Activated CD8-positive, alpha-beta T cell treated with anti-CD3 and anti-CD28 coated beads for 36 hours (primary cell): Measurements from ENCODE around the gene RCSD1. TPM values are rescaled to one million over a fixed set of nuclear protein-coding genes. Genes with fewer than 3 reads are reported as not detected.

Experiments
- ATAC-seq: fragments of 200-7000 bp; cut with Tn5 transposase; one replicate; pipeline ENCODE4 v1.10.0; 2021; ENCODE audit warnings: mild to moderate bottlenecking, moderate library complexity
- CTCF ChIA-PET: fragments of 350-600 bp; sonication (Branson Sonifier 250); formaldehyde crosslinking; loops from one replicate; lab custom pipeline; 2021; ENCODE audit warnings: antibody characterized with exemption; lab: Charles Lee
- POLR2A ChIA-PET: fragments of 350-600 bp; sonication (Branson Sonifier 250); formaldehyde crosslinking; loops from one replicate; lab custom pipeline; 2021; ENCODE audit warnings: antibody characterized with exemption; lab: Charles Lee
- DNase-seq: peaks from one replicate; pipeline ENCODE4 v3.0.0-alpha.2; 2020
- H3K27ac Mint-ChIP-seq: one replicate; pipeline ENCODE4 v1.8.0; 2021; ENCODE audit warnings: mild to moderate bottlenecking, mixed read lengths
- H3K27me3 Mint-ChIP-seq: one replicate; pipeline ENCODE4 v1.8.0; 2021; ENCODE audit warnings: mixed read lengths
- H3K36me3 Mint-ChIP-seq: one replicate; pipeline ENCODE4 v1.8.0; 2021; ENCODE audit warnings: low read depth, mixed read lengths
- H3K4me1 Mint-ChIP-seq: one replicate; pipeline ENCODE4 v1.8.0; 2021; ENCODE audit warnings: low read depth, mixed read lengths
- H3K4me3 Mint-ChIP-seq: one replicate; pipeline ENCODE4 v1.8.0; 2021; ENCODE audit warnings: mild to moderate bottlenecking, moderate library complexity, mixed read lengths
- H3K9me3 Mint-ChIP-seq: one replicate; pipeline ENCODE4 v1.8.0; 2021; ENCODE audit warnings: mixed read lengths
- CTCF ChIP-seq: fragments of 200-600 bp; IDR thresholded peaks from one replicate; pipeline ENCODE4 v1.8.0; 2022; ENCODE audit warnings: antibody characterized with exemption, mild to moderate bottlenecking
- intact Hi-C: fragments of 100-400 bp; cut with micrococcal nuclease; formaldehyde crosslinking; loops from one replicate; pipeline ENCODE4 v1.10.0; 2022
- total RNA-seq, 2 experiments: library from RNA; stranded (reverse); gene quantifications; one replicate each; pipeline ENCODE4 v1.2.3, GENCODE V29; 2021

The RCSD1 gene
- total RNA-seq, 2 experiments from 2014 or later, result 66.4 to 67.9 TPM

- H3K9me3 Mint-ChIP-seq, result no peaks in the 10 kb centered on the region
- H3K4me3 Mint-ChIP-seq, result no peak overlapping the region
- ATAC-seq (no peak), DNase-seq (no peak)
- H3K36me3 Mint-ChIP-seq, result peaks cover 21% of the 10 kb centered on the region
- H3K4me1 Mint-ChIP-seq, result peaks cover 11% of the 10 kb centered on the region
- CTCF ChIA-PET, result interaction anchor here (1.6 to 4.9 kb wide), 2 partner anchors 32 to 80 kb away, joined by 3 to 26 read pairs; no protein-coding TSS in a partner anchor
- peak overlapping the region; percentile 76 for H3K27ac Mint-ChIP-seq
- no peak for TF ChIP-seq CTCF
- intact Hi-C loops, result no loop called here
- H3K27me3 Mint-ChIP-seq, result no peaks in the 10 kb centered on the region
- POLR2A ChIA-PET, result interaction anchor here (0.6 to 1.2 kb wide), 2 partner anchors 20 to 79 kb away, joined by 3 to 4 read pairs; no protein-coding TSS in a partner anchor
Observed at GRCh38 chr1:167681024-167681423, 51.0 kb downstream of the RCSD1 start.

- Mint-ChIP-seq H3K9me3 (no peaks in the 10 kb centered on the region), H3K27ac (peak overlapping the region; percentile 76), H3K27me3 (no peaks in the 10 kb centered on the region), H3K4me3 (no peak overlapping the region), H3K36me3 (peaks cover 22% of the 10 kb centered on the region), H3K4me1 (peaks cover 11% of the 10 kb centered on the region)
- DNase-seq, result no peak
- no peak for TF ChIP-seq CTCF
- intact Hi-C loops, result no loop called here
- POLR2A ChIA-PET, result interaction anchor here (1.2 kb wide), 1 partner anchor 19 kb away, joined by 4 read pairs; no protein-coding TSS in a partner anchor
- CTCF ChIA-PET, result interaction anchor here (1.6 to 4.9 kb wide), 2 partner anchors 31 to 81 kb away, joined by 3 to 26 read pairs; no protein-coding TSS in a partner anchor
- peak; percentile 42 for ATAC-seq
Observed at GRCh38 chr1:167681451-167682098, 51.5 kb downstream of the RCSD1 start.

- ATAC-seq, result no peak
- Mint-ChIP-seq H3K9me3 (no peaks in the 10 kb centered on the region), H3K4me3 (no peak overlapping the region), H3K36me3 (peaks cover 23% of the 10 kb centered on the region), H3K4me1 (peaks cover 17% of the 10 kb centered on the region), H3K27me3 (no peaks in the 10 kb centered on the region), H3K27ac (peak overlapping the region; percentile 56)
- TF ChIP-seq CTCF, result no peak
- ChIA-PET POLR2A (no interaction called here), CTCF (interaction anchor here (1.3 kb wide), 1 partner anchor 83 kb away, joined by 5 read pairs; no protein-coding TSS in a partner anchor)
- intact Hi-C loops, result no loop called here
- DNase-seq, result no peak
Observed at GRCh38 chr1:167683226-167683625, 53.2 kb downstream of the RCSD1 start.

- POLR2A ChIA-PET, result no interaction called here
- peaks cover 30% of the 10 kb centered on the region for H3K36me3 Mint-ChIP-seq
- H3K4me3 Mint-ChIP-seq, result no peak overlapping the region
- CTCF ChIA-PET, result interaction anchor here (1.0 to 1.3 kb wide), 2 partner anchors 47 to 83 kb away, joined by 3 to 5 read pairs; no protein-coding TSS in a partner anchor
- TF ChIP-seq CTCF, result no peak
- DNase-seq (no peak), ATAC-seq (no peak)
- no peaks in the 10 kb centered on the region for H3K27me3 Mint-ChIP-seq
- H3K9me3 Mint-ChIP-seq, result no peaks in the 10 kb centered on the region
- peak overlapping the region; percentile 56 for H3K27ac Mint-ChIP-seq
- peaks cover 23% of the 10 kb centered on the region for H3K4me1 Mint-ChIP-seq
- intact Hi-C loops, result no loop called here
Observed at GRCh38 chr1:167683641-167684502, 53.8 kb downstream of the RCSD1 start.
